Neutrophil (primary cell): ENCODE results near the gene RSPH1.

ENCODE experiments used
- H3K27ac ChIP-seq: fragments of 200-600 bp; sonication (generic); 2 replicates; pipeline ENCODE4 v1.5.1; 2016; ENCODE audit warnings: mild to moderate bottlenecking, moderate library complexity
- H3K27me3 ChIP-seq: fragments of 200-600 bp; sonication (generic); 2 replicates; pipeline ENCODE4 v1.6.0; 2016; ENCODE audit warnings: mild to moderate bottlenecking
- H3K36me3 ChIP-seq: fragments of 200-600 bp; sonication (generic); 2 replicates; pipeline ENCODE4 v1.5.1; 2017
- H3K4me1 ChIP-seq, 2 experiments: fragments of 200-600 bp in 1 of 2; sonication (generic) in 1 of 2; 1 replicate in 1 of 2; 2 replicates in 1 of 2; pipeline versions ENCODE4 v1.5.1 to v1.6.1; 2013 to 2016; ENCODE audit warnings: low read depth in 1 of 2, low read length in 1 of 2, mild to moderate bottlenecking in 1 of 2, moderate library complexity in 1 of 2; ENCODE audit not compliant: control insufficient read depth in 1 of 2, insufficient read depth in 1 of 2
- H3K4me3 ChIP-seq, 2 experiments: fragments of 200-600 bp in 1 of 2; sonication (generic) in 1 of 2; 1 replicate in 1 of 2; 2 replicates in 1 of 2; pipeline ENCODE4 v1.5.1; 2013 to 2016; ENCODE audit warnings: low read depth in 1 of 2, low read length in 1 of 2, mild to moderate bottlenecking in 1 of 2, moderate library complexity in 1 of 2
- H3K9me3 ChIP-seq: fragments of 200-600 bp; sonication (generic); 2 replicates; pipeline ENCODE4 v1.5.1; 2016
- TF ChIP-seq, protein P1 (sequence below): fragments of 200-600 bp; sonication (generic); IDR thresholded peaks from 2 replicates; pipeline ENCODE4 v1.5.1; 2016; ENCODE audit warnings: antibody characterized with exemption

Gene RSPH1

GRCh38 chr21:42530167-42530518 is 34.1 kb upstream of the RSPH1 start:
- no peak overlapping the region for H3K27ac ChIP-seq
- no peaks in the 10 kb centered on the region for H3K9me3 ChIP-seq
- no peaks in the 10 kb centered on the region for H3K27me3 ChIP-seq
- H3K36me3 ChIP-seq = peaks cover 38% of the 10 kb centered on the region
- no peaks in the 10 kb centered on the region for H3K4me1 ChIP-seq
- TF ChIP-seq, protein P1, sequence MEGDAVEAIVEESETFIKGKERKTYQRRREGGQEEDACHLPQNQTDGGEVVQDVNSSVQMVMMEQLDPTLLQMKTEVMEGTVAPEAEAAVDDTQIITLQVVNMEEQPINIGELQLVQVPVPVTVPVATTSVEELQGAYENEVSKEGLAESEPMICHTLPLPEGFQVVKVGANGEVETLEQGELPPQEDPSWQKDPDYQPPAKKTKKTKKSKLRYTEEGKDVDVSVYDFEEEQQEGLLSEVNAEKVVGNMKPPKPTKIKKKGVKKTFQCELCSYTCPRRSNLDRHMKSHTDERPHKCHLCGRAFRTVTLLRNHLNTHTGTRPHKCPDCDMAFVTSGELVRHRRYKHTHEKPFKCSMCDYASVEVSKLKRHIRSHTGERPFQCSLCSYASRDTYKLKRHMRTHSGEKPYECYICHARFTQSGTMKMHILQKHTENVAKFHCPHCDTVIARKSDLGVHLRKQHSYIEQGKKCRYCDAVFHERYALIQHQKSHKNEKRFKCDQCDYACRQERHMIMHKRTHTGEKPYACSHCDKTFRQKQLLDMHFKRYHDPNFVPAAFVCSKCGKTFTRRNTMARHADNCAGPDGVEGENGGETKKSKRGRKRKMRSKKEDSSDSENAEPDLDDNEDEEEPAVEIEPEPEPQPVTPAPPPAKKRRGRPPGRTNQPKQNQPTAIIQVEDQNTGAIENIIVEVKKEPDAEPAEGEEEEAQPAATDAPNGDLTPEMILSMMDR = no peak
- no peak overlapping the region for H3K4me3 ChIP-seq

DNA sequence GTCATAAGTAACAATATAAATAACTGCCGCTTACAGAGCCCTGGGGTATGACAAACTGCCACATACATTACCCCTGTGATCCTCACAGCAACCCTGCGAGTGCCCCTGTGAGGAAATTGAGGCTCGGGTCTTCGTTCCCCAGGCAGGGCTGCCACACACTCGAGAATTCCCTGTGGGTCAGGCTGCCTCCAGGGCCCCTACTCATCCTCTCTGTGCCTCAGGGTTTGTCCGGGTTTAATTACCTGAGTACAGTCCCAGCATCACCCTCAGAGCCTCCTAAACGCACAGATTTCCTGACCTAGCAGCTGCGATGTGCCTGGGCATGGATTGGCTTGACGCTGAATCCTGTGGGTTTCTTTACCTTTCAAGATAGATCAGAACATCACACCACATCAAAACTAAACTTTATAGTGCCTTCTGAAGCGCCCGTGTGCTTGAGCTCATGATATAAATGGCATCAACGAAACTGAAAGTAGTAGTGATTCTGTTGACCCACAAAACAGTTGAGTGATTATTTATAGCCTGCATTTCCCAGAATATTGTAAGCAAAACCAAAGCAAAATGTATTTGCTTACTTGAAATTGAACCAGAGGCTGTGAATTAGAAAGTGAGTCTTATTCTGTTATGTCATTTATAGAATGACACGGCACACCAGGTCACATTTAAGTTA is 31.6 kb upstream of the RSPH1 start:
- Histone ChIP-seq H3K27me3 (no peaks in the 10 kb centered on the region), H3K4me3 (no peak overlapping the region), H3K27ac (no peak overlapping the region), H3K9me3 (no peaks in the 10 kb centered on the region), H3K36me3 (peaks cover 47% of the 10 kb centered on the region), H3K4me1 (no peaks in the 10 kb centered on the region)
- TF ChIP-seq, protein P1 = no peak

GRCh38 chr21:42527127-42527488 is 31.1 kb upstream of the RSPH1 start:
- TF ChIP-seq, protein P1 = no peak
- Histone ChIP-seq H3K27me3 (no peaks in the 10 kb centered on the region), H3K4me3 (no peak overlapping the region), H3K27ac (no peak overlapping the region), H3K36me3 (peaks cover 47% of the 10 kb centered on the region), H3K9me3 (no peaks in the 10 kb centered on the region), H3K4me1 (no peaks in the 10 kb centered on the region)

DNA sequence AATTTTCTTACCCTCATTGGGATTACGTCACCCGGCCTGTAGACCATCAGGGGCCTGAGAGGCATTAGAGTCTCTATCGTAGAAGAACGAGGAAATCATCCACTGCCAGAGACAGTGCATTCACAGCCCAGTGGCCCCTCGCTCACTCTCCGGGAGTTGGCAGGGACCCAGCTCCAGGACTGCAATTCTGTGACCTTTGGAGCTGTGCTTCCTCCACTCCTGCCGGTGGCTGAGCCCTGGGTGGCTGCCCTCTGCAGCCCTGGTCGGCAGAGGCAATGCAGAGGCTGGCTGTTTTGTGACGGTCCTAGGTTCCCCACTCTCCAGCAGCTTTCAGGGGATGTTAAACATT is 30.3 kb upstream of the RSPH1 start:
- Histone ChIP-seq H3K9me3 (no peaks in the 10 kb centered on the region), H3K27me3 (no peaks in the 10 kb centered on the region), H3K27ac (no peak overlapping the region), H3K36me3 (peaks cover 41% of the 10 kb centered on the region), H3K4me3 (no peak overlapping the region), H3K4me1 (no peaks in the 10 kb centered on the region)
- TF ChIP-seq, protein P1 = no peak

DNA sequence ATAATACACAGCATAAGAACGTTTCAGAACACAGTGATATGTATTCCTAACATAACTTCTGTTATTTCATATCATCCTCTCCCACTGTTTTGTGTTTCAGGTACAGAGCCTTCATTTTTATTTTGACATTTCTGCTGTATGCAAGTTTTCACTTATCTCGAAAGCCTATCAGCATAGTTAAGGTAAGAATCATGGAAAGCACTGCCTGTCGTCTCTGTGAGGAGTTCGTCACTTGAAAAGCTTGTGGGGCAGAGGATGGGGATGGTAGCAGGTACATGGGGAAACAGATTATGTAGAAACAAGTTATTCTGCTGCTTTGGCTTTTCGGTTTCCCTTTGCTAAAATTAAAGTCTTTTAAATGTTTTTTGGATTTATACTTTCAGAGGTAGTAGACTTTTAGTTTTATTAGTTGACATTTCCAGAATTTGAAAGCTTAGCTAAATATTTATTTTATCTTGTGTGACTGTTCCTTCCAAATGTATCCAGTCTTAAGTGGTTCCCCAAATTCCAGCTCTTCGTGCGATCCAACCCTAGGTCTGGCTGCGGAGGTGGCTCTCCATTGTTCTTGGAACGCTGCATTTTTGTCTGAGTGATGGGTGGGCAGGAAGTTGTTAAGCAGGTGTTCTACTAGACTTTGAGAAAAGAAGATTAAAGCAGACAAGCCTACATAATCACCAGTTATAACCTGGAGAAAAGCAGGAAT is 29.8 kb upstream of the RSPH1 start:
- TF ChIP-seq, protein P1 = no peak
- no peaks in the 10 kb centered on the region for H3K4me1 ChIP-seq

More for the DNA sequence above, 29.8 kb upstream of the RSPH1 start:
- H3K36me3 ChIP-seq = peaks cover 36% of the 10 kb centered on the region
- no peaks in the 10 kb centered on the region for H3K9me3 ChIP-seq
- no peak overlapping the region for H3K27ac ChIP-seq
- no peaks in the 10 kb centered on the region for H3K27me3 ChIP-seq
- H3K4me3 ChIP-seq = no peak overlapping the region
